HG03060 (cell line): ENCODE data around the gene COX10.
"Not testable (repeated sequence)": the region's sequence is repeated elsewhere in the genome, so short reads cannot be mapped to it uniquely, and the experiment has no call there.

Source experiments
- ATAC-seq: cut with Tn5 transposase; IDR thresholded peaks from one replicate; pipeline ENCODE4 v1.9.1; 2021; ENCODE audit warnings: low read depth, moderate number of reproducible peaks; ENCODE audit not compliant: unreplicated experiment

The COX10 gene

GRCh38 chr17:14069251-14070021, at the start of gene COX10:
TSS of gene COX10 (plus strand) at chr17:14069504. CDS start at chr17:14069606, 102 bp downstream.
- ATAC-seq: peak; percentile 96

DNA sequence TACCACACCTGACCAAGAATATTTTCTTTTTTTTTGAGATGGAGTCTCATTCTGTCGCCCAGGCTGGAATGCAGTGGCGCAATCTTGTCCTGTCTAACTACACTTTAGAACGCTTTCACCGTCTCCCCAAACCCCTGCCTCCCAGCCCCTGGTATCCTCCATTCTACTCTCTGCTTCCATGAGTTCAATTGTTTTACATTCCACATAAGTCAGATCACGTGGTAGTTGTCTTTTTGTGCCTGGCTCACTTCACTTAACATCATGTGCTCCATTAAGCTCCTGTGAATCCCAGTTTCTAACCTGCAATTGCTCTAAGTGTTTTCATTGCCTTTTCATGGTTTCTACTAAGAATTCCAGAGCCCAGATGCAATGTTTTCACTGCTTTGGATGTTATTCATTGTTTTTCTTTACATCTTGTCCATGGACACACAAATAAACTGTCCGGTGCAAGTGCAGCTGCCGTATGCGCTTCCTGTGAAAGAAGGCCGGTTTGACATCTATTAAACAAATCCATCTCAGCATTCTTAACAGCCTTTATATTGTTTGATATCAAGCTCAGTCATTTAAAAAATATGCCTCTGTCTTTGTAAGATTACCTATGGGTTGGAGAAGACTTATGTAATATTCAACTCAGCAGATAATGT, 47.5 kb upstream of the COX10 start:
- ATAC-seq: not testable (repeated sequence)

DNA sequence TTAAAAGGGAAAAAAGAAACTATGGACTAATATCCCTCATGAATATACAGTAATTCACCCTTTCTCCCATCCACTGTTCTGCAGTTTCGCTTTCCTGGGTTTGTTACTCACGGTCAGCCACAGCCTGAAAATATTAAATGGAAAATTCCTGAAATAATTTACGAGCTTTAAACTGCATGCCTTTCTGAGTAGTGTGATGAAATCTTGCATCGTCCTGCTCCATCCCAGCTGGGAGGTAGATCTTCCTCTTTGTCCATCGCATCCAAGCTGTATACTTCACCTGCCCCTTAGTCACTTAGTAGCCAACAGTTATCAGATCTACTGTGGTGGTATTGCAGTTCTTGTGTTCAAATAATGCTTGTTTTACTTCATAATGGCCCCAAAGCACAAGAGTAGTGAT, 39.5 kb upstream of the COX10 start:
- not testable (repeated sequence) for ATAC-seq

- ATAC-seq: no peak
These were observed 37.1 kb upstream of the COX10 start for GRCh38 chr17:14032234-14032633.

- no peak for ATAC-seq
These were observed 36.1 kb upstream of the COX10 start for GRCh38 chr17:14033166-14033565.

DNA sequence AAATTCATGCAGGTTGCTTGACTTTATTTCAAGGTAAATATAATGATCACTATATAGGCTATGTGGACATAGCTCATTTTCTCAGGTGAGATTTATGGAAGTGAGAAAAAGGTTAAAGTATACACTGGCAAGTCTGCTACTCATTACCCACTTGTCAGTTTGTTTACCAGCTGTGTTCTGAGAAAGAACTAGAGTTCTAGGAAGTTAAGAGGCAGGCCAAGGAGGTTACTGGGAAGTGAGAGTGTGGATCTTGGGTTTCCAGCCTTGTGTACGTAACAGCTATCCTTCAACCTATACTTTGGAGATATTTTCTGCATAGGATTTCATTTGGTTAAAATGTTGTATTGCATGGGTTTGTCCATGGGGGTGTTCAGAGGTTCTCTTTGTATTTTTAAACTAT, 31.9 kb upstream of the COX10 start:
- ATAC-seq: no peak

GRCh38 chr17:14038206-14038605, 31.1 kb upstream of the COX10 start:
- ATAC-seq: no peak

DNA sequence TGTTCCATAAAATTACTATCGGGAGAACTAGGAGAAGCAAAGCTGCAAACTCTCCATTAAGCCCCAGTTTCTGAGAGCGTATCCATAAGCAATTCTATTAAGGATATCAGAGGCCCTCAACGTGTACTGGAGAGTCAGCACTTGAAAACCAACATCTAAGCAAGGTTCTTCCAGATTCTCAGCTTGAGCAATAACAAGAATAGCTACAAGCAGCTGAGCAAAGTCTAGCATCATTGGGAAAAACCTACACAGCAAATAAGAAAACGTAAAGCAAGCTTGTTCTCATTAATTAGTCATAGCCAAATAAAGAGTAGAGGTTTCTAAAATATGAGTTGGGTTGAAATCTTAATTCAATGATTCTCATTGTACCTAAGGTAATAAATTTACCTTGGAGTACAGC, 26.9 kb upstream of the COX10 start:
- ATAC-seq: no peak

DNA sequence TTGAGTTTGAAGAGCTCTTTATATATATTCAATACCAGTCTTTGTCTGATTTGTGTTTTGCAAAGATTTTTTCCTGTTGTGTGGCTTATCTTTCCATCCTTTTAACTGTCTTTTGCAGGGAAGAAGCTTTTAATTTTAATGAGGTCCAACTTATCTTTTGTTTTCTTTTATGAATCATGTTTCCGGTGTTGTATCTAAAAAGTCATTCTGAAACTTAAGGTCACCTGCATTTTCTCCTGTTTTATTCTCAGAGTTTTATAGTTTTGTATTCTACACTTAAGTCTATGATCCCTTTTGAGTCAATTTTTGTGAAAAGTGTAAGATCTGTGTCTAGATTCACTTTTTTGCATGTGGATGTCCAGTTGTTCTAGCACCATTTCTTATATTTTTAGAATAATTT, 24.6 kb upstream of the COX10 start:
- no peak for ATAC-seq

DNA sequence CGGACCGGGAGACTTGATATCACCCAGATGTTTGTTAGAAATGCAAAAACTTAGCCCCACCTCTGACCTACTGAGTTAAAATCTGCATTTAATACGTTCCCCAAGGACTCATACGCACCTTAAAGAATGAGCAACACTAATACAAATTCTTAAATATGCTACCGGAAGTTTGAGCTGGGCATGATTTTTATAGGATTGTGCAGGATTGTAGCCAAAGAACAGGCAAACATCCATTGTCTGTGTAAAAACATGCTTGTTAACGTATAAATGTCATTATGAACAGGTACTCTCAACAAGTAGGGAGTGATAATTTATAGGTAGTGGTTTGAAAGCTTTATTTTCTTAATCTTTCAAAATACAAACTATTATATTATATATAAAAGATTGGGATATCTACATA, 22.3 kb upstream of the COX10 start:
- no peak for ATAC-seq

- no peak for ATAC-seq
These were observed 21.7 kb upstream of the COX10 start for GRCh38 chr17:14047591-14047990.

- ATAC-seq: no peak
These were observed 21.1 kb upstream of the COX10 start for GRCh38 chr17:14048169-14048568.

DNA sequence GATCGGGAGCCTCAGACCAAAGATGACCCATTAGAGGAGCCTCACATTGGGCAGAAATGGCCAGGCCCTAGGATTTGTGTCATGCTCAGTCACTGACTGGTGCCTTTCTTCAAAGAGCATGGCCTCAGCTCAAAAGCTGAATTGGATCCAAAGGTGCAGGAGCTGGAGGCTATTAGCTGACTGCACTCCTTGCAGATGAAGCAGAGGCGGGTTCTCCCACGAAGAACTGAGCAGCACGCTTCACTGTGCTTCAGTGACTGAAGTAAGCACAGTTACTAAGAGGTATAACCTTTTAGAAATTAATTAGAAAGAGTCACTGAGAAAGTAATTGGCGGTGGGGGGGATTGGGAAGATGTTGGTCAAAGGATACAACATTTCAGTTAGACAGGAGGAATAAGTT, 18.7 kb upstream of the COX10 start:
- no peak for ATAC-seq

GRCh38 chr17:14051692-14052091, 17.6 kb upstream of the COX10 start:
- ATAC-seq: no peak

DNA sequence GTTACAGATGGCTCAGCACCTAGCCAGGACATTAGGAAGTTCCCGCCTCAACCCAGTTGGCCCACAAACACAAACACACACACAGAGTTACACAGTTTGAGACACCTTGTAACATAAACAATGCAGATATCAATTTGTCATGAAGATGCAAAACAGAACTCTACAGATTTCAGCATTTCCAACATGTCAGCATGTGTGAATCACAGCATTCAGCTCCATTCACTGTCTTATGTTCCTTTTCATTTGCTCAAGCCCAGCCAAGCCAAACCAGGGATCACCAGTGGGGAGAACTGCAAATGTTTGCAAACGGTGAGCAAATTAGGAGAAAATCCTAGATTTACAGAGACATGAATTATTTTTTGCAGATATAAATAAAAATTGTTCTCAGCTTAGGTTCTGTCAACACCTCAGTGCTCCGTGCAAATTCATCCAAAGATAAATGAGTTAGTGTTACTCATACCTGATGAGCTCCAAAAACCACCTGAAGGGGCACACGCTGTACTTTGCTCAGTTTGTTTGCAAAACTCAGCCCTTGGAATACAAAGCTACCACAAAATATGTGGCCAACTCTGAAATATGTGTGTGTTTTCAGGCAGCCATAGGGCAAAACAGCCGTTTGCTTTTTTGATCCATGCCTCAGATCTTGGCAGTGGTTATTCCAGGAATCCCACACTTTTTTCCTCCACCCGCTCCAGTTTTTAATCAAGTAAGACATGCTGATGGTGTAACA, 16.3 kb upstream of the COX10 start:
- no peak for ATAC-seq

GRCh38 chr17:14057591-14057990, 11.7 kb upstream of the COX10 start:
- ATAC-seq: no peak

DNA sequence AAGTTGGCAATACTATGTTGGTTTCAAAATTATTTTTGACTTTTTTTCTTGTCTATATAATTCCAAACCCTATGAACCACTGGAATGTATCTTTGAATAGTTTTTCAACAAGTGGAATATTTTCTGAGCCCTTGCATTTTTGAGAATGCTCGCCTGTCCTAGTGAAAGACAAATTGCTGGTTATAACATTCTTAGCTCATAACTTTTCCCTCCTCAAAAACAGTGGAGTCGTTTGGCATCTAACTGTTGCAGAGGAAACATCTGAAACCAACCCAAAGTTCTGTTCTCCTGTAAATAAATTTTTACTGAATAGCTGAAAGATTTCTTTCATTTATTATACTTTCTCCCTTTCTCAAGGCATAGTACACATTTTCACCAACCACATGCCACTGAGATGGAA, 11.3 kb upstream of the COX10 start:
- ATAC-seq: no peak

DNA sequence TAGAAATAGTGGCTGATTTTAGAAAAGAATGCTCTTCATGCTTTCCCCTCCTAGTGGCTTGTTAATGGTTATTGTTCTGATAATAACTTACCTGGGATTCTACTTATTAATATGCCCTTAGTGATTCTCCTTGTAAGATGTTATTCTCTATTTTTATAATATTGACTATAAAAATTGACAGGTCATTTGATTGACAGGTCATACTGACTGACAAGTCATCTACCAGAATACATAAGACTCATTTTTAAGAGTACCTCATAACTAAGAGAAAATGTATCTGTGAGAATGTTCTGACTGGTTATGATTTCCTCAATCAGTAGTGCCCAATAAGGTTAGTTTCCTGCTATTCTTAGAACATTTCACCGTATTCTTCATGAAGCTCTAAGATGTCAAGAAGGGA, 8.6 kb upstream of the COX10 start:
- no peak for ATAC-seq

DNA sequence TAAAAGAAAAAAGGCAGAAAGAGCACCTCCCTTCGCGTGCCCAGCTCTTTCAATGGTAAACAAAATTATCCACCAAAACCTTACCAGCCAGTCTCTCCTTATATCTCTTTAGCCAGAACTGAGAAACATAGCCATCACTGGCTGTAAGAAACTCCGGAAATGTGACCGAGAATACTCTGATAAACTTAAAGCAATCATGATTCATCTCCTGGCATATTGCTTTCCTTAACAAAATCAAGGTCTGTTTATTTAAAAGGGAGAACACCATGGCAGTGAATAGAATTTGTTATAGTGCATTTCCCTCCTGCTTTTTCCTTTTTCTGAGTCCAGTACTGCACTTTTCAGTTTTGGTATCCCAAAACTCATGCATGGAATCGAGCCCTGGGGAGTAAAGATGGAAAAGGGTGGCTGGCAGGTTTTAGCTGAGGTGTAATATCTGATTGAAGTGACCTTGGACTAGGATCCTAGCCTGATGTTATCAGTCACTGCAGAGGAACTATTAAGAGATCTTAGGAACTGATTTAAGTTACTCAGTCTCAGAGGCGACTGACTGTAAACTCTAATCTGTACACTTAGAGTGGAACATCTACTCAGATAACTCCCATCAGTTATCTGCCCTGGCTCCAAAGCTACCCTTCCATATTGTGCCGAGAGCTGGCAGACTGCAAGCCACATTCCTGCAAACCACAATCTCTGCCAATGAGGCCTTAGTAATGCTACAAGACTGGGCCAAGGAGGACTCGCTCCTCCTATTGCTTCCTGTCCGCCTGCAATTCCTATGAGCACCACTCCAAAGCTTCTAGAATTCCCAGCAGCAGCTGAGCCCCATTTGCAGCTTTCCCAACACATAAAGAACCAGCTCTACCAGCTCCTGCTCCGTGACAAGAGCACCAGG, 7.4 kb upstream of the COX10 start:
- ATAC-seq: no peak

- no peak for ATAC-seq
These were observed 2.0 kb upstream of the COX10 start for GRCh38 chr17:14067347-14067746.
